GM06990 (cell line): ENCODE results near the gene ZNF436.
A peak's percentile ranks its signal among the peaks of the same experiment; 100 is the strongest.

Source experiments
- DNase-seq: peaks from one replicate; pipeline ENCODE4 v3.0.0-alpha.2; 2011; ENCODE audit not compliant: insufficient read length; ENCODE audit errors: extremely low read depth
- H3K27me3 ChIP-seq: replicated peaks from 2 replicates; pipeline ENCODE4 v1.6.0; 2011; ENCODE audit warnings: low read length; ENCODE audit not compliant: control insufficient read depth, insufficient read depth
- H3K36me3 ChIP-seq: 2 replicates; pipeline ENCODE4 v1.5.1; 2011; ENCODE audit warnings: low read length; ENCODE audit not compliant: control insufficient read depth, insufficient read depth
- H3K4me3 ChIP-seq: replicated peaks from 2 replicates; pipeline ENCODE4 v1.5.1; 2011; ENCODE audit warnings: low read depth, mild to moderate bottlenecking, control low read depth, low read length
- TF ChIP-seq, protein P1 (sequence below): IDR thresholded peaks from 2 replicates; pipeline ENCODE4 v1.5.1; 2011; ENCODE audit warnings: low read length, control low read depth, mild to moderate bottlenecking, inconsistent platforms; ENCODE audit not compliant: insufficient read depth, poor library complexity, severe bottlenecking

ZNF436 gene

DNA sequence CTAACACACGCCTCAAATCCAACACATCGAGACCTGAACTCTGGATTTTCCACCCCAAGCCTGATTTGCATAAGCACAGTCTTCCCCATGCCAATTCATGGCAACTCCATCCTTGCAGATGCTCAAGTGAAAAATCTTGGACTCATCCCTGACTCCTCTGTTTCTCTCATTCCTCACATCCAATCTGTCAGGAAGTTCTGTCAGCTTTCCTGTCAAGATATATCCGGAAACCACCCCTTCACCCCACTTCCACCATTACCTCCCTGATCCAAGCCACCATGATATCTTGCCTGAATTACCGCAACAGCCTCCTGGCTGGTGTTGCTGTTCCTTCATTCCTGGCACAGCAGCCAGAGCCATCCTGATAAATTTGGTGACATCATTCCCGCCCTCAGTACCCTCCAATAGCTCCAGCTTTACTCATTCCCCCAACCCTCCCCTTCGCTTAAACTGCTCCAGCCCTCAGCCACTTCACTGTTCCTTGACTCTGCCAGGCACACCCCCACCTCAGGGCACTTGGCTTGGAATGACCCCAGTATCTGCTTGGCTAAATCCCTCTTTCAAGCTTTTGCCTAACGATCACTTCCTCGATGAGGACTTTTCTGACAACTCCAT lies 37.5 kb upstream of the ZNF436 start:
- TF ChIP-seq, protein P1, sequence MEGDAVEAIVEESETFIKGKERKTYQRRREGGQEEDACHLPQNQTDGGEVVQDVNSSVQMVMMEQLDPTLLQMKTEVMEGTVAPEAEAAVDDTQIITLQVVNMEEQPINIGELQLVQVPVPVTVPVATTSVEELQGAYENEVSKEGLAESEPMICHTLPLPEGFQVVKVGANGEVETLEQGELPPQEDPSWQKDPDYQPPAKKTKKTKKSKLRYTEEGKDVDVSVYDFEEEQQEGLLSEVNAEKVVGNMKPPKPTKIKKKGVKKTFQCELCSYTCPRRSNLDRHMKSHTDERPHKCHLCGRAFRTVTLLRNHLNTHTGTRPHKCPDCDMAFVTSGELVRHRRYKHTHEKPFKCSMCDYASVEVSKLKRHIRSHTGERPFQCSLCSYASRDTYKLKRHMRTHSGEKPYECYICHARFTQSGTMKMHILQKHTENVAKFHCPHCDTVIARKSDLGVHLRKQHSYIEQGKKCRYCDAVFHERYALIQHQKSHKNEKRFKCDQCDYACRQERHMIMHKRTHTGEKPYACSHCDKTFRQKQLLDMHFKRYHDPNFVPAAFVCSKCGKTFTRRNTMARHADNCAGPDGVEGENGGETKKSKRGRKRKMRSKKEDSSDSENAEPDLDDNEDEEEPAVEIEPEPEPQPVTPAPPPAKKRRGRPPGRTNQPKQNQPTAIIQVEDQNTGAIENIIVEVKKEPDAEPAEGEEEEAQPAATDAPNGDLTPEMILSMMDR: no peak
- Histone ChIP-seq H3K36me3 (no peaks in the 10 kb centered on the region), H3K4me3 (no peak overlapping the region), H3K27me3 (no peaks in the 10 kb centered on the region)
- no peak for DNase-seq

DNA sequence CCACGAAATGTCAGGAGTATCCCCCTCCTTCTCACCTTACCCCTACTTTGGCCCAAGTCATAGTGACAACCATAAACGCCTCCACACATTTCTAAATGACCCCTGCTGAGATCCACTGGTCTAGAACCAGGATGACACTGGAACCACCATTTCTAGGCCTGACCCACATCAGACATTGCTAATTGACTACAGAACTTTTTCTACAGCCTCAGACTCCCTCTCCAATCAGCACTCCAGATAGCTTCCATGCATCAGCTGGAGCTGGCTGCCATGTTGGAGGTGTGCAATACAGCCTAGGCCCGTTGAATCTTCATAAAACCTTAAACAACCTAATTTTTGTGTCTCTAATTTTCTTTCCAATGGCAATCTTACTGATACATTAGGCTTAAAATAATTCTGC lies 36.3 kb upstream of the ZNF436 start:
- Histone ChIP-seq H3K27me3 (no peaks in the 10 kb centered on the region), H3K4me3 (no peak overlapping the region), H3K36me3 (no peaks in the 10 kb centered on the region)
- no peak for DNase-seq
- TF ChIP-seq, protein P1: no peak

DNA sequence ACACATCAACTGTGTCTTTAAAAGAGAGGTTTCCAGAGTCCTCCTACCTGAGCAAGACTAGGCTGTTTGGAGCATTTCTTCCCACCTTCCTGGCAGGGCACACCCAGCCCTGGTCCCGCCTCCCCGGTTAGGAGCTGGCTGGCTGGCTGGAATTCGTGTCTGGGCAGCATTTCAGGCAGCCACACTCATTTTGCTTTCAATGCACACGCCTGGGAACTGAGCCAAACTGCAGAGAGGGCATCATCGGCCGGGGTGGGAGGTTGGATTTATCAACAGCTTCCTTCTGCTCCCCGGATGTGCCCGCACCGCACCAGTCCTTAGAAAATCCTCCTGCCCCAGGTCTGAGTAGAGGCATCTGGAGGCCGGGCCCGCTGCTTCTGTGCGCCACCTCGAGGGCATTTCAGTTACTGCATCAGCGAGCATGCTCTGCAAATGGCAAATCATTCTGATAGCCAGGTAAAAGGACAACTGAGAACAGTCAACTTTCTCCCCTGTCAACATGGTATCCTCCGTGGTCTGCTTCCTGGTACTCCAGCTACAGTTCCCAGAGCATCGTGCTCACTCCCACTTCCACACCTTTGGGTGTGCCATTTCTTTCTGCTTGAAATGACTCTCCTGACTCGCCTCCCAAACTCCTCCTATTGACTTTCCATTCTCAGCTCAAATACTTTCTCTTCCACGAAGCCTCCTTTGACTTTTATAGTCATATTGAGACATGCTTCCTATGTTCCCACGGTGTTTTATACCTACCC lies 34.3 kb upstream of the ZNF436 start:
- DNase-seq: peak; percentile 62
- no peaks in the 10 kb centered on the region for H3K36me3 ChIP-seq
- H3K27me3 ChIP-seq: no peaks in the 10 kb centered on the region
- H3K4me3 ChIP-seq: no peak overlapping the region
- TF ChIP-seq, protein P1: peak; percentile 97

DNA sequence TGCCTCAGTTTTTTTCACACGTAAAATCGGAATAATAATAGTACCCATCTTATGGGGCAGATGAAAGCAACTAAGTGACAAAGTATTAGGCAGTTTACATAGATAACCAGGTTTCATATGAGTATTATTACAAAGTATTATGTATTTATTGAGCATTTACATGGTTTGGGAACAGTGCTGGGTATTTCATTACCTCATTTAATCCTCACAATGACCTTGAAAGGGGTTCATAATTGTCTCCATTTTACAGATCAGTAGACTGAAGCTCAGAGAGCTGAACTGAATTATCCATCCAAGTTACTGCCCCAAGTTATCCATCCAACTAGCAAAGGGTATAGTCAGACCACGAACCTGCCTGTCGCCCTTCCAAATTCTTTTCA lies 33.7 kb upstream of the ZNF436 start:
- H3K27me3 ChIP-seq: no peaks in the 10 kb centered on the region

DNA sequence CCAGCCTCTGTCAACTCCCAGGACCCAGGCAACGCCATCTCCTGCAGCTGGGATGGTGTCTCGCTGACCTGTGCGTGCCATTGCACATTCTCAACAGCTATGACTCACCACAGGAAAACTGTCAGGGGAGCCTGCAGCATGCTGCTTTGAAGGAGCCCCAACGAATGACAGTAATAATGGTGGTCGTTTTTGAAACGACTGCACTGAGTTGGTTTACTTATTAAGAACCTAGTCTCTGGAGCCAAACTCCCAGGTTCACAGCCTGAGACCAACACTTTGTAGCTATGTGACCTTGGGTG lies 33.4 kb upstream of the ZNF436 start:
- TF ChIP-seq, protein P1: no peak
- no peak overlapping the region for H3K4me3 ChIP-seq
- no peaks in the 10 kb centered on the region for H3K36me3 ChIP-seq
- no peak for DNase-seq
- no peaks in the 10 kb centered on the region for H3K27me3 ChIP-seq

More for the DNA sequence above, 33.7 kb upstream of the ZNF436 start:
- Histone ChIP-seq H3K4me3 (no peak overlapping the region), H3K36me3 (no peaks in the 10 kb centered on the region)
- no peak for DNase-seq
- TF ChIP-seq, protein P1: no peak
